Ammon's horn (tissue), 1 donor: ENCODE data around the gene KRTAP10-4.
"Not testable (repeated sequence)": the region's sequence is repeated elsewhere in the genome, so short reads cannot be mapped to it uniquely, and the experiment has no call there.

ENCODE experiments used
- DNase-seq: peaks from one replicate; pipeline ENCODE4 v3.0.0-alpha.2; 2016; ENCODE audit warnings: low spot score

KRTAP10-4 gene

GRCh38 chr21:44573630-44574456 lies at the start of gene KRTAP10-4:
KRTAP10-4 (plus strand) TSS chr21:44573729; CDS start chr21:44573759, 30 bp downstream.
- not testable (repeated sequence) for DNase-seq

- DNase-seq: no peak
These were observed 48.8 kb upstream of the KRTAP10-4 start for GRCh38 chr21:44524414-44525371.

GRCh38 chr21:44525391-44526095 lies 48.0 kb upstream of the KRTAP10-4 start:
- DNase-seq: no peak

- no peak for DNase-seq
These were observed 47.2 kb upstream of the KRTAP10-4 start for GRCh38 chr21:44526096-44526997.

- no peak for DNase-seq
These were observed 46.2 kb upstream of the KRTAP10-4 start for GRCh38 chr21:44527156-44527982.

- no peak for DNase-seq
These were observed 45.4 kb upstream of the KRTAP10-4 start for GRCh38 chr21:44527983-44528633.

GRCh38 chr21:44528634-44528995 lies 44.9 kb upstream of the KRTAP10-4 start:
- no peak for DNase-seq

GRCh38 chr21:44529011-44529421 lies 44.5 kb upstream of the KRTAP10-4 start:
- DNase-seq: no peak

- no peak for DNase-seq
These were observed 43.9 kb upstream of the KRTAP10-4 start for GRCh38 chr21:44529503-44530125.

GRCh38 chr21:44530221-44530902 lies 43.2 kb upstream of the KRTAP10-4 start:
- no peak for DNase-seq

- no peak for DNase-seq
These were observed 42.5 kb upstream of the KRTAP10-4 start for GRCh38 chr21:44530903-44531605.

GRCh38 chr21:44531606-44532564 lies 41.6 kb upstream of the KRTAP10-4 start:
- no peak for DNase-seq

- DNase-seq: no peak
These were observed 40.8 kb upstream of the KRTAP10-4 start for GRCh38 chr21:44532712-44533111.

- DNase-seq: no peak
These were observed 40.2 kb upstream of the KRTAP10-4 start for GRCh38 chr21:44533121-44533890.

- DNase-seq: no peak
These were observed 39.5 kb upstream of the KRTAP10-4 start for GRCh38 chr21:44533891-44534627.
